NCI-H1092 treated with DMSO at 0.1 percent for 48 hours (cell line): ENCODE data around the gene TRIM7.

ENCODE experiments used
- DNase-seq: peaks from one replicate; lab custom pipeline; 2025; lab: John Stamatoyannopoulos, UW

TRIM7 gene

DNA sequence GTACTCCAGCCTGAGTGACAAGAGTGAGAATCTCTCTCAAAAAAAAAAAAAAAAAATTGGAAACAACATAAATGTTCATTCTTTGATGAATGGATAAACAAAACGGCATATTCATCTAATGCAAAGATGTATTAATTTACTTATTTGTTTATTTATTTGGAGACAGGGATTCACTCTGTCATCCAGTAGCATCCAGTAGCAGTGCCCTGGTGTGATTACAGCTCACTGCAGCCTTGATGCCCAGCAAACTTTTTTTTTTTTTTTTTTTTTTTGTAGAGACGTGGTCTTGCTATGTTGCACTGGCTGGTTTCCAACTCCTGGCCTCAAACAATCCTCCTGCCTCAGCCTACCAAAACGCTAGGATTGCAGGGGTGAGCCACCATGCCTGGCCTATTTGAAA is 33.2 kb downstream of the TRIM7 start:
- no peak for DNase-seq

DNA sequence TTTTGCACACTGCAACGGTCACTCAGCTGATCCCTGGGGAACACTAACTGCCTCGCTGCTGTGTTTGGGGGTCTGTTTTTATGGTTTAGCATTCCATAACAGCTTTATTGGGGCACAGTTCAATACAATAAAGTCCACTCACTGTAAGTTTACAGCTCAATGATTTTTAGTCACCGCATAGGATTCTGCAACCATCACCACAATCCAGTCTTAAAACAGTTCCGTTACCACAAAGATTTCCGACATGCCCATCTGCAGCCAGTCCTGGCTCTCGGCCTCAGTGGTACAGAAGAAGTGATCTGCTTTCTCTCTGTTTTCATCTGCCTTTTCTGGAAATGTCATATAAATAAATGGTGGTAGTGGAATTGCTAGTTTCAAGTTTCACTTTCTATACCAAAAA is 34.0 kb downstream of the TRIM7 start:
- no peak for DNase-seq

DNA sequence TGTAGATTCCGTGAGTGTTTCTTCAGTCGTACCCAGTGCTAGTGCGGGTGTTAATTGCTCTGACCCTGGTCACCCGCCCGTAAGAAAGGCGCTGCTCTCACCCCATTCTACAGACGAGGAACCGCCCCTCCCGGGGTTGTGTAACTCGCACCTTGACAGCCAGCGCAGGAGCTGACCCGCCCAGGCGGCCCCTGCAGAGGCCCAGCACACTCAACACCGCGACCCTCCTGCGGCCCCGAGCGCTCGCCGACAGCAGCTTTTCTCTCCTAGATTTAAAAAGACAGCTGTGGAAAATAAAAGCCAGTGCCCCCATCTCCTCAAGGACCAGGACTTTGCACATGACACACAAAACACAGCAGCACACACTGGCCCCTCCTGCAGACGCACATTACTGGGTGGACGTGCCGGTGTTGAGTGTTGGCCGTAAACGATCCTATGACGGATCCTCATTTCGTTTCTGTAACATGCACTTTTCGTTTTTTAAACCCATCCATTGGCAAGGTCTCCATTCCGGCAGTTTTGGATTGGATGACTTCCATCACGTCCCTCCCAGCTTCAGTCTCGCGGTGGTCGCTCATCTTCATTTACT is 34.7 kb downstream of the TRIM7 start:
- DNase-seq = no peak

DNA sequence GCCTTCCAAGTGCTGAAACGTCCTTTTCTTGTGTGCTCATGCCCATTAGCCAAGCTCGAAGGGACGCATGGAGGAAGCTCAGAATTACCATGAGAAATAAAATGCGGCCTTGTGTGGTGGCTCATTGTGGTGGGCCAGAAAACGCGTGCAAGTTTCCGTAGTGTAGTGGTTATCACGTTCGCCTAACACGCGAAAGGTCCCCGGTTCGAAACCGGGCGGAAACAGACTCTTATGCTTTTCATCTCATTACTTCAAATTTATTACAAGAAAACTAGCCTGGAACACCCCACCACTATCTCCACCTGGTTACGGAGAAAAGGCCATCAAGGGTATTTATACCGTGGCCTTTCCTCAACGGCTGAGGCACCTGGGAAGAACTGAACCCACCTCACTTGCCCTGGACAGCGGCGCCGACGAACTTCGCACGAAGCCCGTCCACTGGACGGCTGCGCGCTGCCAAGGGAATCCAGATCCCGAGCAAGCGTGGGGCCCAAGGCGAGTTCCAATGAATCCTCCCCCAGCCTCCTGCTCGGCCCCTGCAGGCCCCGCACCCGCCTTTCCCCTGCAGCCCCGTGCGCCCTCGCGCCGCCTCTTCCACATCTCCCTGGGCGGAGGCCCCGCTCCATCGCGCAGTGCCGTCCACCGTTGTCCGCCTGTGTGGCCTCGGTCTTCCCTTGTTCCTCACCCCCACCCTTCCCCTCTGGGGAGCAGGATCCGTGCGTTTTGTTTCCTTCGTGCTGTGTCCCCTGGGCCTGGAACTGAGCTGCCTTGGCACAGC is 35.3 kb downstream of the TRIM7 start:
- peak; percentile 36 for DNase-seq

DNA sequence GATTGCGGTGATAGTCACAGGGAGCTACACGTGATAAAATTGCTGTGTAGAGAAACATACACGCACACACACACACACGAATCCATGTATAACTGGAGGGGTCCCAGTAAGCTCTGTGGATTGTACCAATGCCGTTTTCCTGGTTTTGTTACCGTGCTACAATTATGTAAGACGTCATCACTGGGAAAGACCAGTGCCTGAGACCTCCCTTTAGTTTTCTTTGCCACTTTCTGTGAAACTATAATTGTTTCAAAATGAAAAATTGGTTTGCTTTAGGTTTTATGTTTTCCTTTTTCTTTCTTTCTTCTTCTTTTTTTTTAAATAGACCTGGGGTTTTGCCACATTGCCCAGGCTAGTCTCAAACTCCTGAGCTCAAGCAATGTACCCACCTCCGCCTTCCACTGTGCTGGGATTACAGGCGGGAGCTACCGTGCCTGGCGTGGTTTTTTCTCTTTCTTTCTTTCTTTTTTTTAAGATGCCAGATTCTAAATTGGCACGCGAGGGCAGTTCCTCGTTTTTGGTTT is 36.3 kb downstream of the TRIM7 start:
- no peak for DNase-seq

DNA sequence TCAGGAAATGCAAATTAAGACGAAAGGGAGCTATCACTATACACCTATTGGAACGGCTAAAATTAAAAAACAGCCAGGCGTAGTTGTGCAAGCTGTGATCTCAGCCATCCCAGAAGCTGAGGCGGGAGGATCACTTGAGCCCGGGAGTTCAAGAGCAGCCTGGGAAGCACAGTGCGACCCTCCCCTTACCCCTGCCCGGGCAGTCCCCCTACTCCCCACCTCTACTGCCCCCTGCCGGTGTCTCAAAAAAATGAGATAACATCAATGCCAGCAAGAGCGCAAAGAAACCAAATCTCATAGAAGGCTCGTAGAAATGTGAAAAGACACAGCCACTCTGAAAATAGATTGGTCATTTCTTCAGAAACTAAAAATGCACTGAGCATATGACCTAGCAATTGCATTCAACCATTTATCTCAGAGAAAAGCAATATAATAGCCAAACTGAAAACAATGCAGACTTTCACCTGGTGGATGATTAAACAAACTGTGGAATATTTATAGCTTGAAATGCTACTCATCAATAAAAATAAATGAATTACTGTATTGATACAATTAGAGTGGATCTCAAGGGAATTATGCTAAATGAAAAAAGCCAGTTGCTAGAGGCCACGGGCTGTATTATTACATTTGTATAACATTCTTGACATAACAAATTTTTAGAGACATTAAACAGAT is 37.0 kb downstream of the TRIM7 start:
- DNase-seq = peak; percentile 2

DNA sequence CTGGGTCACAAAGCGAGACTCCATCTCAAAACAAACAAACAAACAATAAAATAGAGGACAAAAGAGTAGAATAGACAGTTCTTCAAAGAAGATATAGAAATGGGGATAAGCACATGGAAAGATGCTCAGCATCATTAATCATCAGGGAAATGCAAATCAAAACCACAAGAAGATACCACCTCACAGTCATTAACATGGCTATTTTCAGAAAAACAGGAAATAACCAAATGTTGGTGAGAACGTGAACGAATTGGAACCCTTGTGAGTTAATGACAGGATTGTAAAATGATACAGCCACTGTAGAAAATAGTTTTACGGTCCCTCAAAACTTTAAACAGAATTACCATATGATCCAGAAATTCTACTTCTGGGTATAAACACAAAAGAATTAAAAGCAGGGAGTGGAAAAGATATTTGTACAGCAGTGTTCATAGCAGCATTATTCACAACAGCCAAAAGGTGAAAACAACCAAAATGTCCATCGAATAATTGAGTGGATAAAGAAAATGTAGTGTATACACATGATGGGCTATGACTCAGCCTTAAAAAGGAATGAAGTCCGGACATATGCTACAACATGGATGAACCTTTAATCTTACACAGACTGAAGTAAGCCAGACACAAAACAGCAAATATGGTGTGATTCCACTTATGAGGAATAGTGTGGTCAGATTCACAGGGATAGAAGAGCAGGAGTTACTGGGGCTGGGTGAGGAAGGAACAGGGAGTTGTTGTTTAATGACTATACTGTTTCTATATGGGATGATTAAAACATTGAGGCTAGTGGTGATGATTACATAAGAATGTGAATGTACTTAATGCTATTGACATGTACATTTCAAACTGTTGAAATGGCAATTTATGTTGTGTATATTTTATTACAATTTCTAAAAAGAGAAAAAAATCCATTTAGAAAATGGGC is 37.9 kb downstream of the TRIM7 start:
- DNase-seq = no peak

DNA sequence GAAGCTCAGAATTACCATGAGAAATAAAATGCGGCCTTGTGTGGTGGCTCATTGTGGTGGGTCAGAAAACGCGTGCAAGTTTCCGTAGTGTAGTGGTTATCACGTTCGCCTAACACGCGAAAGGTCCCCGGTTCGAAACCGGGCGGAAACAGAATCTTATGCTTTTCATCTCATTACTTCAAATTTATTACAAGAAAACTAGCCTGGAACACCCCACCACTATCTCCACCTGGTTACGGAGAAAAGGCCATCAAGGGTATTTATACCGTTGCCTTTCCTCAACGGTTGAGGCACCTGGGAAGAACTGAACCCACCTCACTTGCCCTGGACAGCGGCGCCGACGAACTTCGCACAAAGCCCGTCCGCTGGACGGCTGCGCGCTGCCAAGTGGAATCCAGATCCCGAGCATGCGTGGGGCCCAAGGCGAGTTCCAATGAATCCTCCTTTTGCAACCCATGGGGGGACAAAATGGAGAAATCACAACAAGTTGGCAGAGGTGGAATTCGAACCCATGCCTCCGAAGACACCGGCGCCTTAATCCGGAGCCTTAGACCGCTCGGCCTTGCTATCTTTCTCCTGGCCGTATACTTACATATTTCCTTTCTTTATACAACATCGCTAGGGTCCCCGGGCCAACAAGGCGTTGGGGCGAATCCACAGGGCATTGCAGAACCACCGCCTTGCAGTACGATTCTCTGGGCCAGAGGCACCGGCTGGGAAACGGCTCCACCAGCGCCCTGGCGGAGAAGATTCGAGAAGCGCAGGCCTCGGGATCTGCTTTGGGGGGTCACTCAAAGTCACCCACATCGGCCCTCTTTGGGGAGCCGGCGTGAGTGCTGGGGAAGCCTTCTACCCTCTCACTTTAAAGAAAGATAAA is 40.7 kb downstream of the TRIM7 start:
- no peak for DNase-seq

DNA sequence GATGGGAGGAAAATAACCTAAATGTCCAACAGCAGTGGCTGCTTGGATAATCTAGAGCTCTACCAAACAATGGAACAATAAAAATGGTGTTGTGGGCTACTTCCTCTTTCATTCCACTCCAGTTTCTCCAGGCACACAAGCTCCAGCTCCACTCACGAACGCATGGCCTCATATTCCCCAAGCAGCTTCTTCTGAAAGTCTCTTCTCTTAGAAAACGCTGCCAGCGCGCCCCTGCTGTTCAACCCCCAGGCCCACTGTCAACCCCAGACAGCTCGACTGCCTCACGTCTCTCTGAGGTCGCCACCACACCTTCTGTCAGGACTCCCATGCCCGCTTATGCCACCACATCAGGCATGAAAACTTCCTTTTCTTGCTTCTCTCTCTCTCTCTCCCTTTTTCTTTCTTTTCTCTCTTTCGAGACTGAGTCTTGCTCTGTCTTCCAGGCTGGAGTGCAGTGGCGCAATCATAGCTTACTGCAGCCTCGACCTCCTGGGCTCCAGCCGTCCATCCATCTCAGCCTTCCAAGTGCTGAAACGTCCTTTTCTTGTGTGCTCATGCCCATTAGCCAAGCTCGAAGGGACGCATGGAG is 41.4 kb downstream of the TRIM7 start:
- DNase-seq = no peak

DNA sequence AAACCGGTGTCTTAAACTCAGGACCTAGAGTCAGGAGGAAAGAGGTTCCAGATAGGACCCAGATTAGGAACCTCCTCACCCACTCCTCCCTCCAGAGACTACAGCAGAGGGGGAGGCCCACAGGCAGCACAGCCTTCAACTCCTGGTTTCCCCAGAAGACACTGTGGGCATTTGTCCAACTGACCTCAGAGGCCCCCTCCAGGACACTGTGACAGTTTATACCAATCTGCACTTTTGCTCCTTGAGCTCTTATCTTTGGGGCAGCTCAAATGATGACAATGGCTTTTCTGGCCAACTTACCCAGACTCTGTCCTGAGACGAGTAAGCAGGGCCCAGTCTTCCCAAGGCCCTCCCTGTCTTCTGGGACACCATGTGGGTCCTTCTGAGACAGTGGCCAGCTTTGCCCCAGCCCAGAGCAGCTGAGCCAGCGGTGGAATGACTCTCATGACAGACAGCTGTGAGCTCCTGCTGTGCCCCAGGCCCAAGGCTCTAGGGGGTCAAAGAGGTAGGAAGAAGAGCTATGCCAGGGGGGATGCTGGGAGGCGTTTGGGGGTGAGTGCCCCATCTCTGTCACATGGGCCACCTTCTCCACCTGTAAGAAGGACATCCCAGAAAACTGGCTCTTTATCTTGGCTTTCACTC is 43.3 kb downstream of the TRIM7 start:
- DNase-seq = no peak

DNA sequence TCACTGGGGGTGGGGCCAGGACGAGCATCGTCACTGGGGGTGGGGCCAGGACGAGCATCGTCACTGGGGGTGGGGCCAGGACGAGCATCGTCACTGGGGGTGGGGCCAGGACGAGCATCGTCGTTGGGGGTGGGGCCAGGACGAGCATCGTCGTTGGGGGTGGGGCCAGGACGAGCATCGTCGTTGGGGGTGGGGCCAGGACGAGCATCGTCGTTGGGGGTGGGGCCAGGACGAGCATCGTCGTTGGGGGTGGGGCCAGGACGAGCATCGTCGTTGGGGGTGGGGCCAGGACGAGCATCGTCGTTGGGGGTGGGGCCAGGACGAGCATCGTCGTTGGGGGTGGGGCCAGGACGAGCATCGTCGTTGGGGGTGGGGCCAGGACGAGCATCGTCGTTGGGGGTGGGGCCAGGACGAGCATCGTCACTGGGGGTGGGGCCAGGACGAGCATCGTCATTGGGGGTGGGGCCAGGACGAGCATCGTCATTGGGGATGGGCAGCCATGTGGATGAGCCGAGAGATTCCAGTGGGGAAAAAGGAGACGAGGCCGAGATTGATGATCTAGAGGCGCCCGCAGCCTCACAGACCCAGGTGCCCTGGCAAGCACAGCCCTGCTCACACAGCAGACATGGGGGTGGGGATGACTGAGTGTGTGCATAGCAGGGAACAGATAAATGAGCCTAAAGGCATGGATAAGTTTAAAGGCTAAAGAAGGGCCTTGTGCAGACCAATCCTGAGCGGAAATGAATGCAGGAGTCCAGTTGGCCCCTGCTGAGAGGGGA is 44.1 kb downstream of the TRIM7 start:
- DNase-seq = peak; percentile 10

DNA sequence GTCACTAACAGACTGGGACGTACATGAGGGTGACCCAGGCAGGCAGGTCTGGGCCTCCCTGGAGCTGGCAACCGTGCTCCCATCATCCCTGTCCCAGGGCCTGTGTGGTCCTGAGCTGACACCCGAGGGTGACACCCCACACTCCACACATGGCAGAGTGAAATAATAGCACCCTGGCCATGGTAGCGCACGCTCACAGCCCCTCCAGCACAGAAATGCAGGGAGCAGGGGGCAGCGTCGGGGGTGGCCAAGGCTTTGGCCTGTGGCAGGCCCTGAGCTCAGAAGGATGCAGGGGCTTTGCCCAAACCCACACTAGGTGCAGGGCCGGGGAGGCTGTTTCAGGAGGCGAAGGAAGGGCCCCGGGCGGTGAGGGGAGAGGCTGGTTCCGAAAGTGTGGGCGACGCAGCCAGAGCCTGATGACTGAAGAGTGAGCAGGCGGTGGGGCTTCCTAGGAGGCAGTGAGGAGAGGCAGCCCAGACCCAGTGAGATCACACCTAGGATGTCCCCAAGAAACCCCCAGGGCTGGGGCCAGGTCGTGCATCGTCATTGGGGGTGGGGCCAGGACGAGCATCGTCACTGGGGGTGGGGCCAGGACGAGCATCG is 44.7 kb downstream of the TRIM7 start:
- peak; percentile 2 for DNase-seq

DNA sequence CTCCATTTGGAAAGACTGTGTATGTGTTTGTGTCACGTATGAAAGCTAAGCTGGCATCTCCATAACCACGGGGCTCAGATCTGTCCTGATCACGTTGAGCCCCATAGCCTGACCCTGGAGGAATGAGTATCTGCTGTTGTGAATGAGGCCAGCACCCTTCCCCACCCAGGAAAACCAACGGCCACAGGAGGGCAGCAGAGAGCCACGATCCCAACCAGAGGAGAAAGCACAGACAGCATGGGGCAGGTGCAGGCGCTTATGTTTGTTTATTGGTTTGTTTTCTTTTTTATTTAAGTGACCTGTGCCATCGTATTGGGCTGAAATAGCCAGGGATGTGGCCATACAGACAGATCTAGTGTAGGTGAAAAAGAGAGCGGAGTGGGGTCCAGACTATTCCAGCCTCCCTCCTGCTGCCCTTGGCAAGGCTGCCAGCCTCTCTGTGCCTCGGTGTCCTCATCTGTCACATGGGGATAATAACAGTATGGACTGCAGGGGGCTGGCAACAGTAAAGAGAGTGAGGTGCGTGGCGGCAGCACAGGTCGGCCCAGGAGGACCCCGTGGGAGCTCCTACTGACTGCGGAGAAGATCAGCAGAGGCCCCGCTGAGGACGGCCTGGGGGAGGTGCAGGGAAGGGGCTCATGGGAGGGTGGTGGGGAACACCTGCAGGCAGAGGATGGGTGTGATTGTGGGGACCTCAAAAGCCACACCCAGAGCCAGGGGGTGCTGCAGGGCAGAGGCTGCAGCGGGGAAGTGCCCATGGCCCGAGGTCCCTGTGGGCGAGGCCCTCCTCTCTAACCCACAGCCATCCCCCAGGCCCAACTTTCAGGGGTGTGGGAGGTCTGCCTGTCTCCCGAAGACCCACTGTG is 45.5 kb downstream of the TRIM7 start:
- peak; percentile 60 for DNase-seq

DNA sequence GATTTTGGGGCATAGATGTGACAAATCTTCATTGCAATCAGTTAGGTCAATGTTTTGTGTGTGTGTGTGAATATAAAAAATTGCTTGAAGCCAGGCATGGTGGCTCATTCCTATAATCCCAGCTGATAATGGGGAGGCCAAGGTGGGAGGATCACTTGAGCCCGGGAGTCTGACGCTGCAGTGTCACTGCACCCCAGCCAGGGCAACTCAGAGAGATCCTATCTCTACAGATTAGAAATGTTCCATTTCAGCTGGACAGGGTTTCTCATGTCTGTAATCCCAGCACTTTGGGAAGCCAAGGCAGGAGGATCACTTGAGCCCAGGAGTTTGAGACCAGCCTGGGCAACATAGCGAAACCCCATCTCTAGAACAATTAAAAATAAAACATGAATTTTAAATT is 46.1 kb downstream of the TRIM7 start:
- DNase-seq = no peak

DNA sequence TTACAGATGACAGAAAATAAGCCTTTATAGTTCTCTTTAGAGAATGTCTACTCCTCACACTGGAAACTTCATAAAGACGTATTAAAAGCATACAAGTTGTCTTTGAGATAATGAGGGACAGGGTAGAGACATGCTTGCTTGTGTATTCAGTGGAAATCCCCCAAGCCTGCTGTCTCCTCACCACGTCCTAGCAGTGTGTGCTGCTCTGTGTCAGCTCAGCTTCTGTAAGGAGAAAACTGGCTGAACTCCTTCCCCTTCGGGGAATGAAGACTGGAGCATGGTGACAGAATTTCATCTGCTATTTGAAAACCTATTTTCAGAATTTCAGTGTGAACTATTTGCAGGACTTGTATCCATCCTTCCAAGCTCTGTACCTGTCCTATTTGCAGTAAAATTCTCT is 48.2 kb downstream of the TRIM7 start:
- DNase-seq = no peak

DNA sequence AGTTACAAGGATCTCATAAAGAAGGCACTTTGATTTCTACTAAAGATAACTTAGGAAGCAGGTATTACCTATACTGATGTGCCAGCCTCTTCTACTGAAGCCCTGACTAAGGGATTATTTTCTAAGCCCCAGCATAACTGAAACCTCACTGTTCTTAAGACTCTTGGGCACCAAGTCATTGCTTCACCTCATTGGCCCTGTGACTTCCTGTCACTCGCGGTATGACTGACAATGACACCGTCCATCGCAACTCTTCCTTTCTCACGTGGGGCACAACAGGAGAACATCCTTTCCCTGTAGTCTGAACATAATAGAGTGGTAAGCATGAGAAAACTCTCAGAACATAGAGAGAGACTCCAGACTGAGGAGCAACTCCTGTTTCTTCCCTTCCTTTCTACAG is 51.2 kb downstream of the TRIM7 start:
- no peak for DNase-seq

DNA sequence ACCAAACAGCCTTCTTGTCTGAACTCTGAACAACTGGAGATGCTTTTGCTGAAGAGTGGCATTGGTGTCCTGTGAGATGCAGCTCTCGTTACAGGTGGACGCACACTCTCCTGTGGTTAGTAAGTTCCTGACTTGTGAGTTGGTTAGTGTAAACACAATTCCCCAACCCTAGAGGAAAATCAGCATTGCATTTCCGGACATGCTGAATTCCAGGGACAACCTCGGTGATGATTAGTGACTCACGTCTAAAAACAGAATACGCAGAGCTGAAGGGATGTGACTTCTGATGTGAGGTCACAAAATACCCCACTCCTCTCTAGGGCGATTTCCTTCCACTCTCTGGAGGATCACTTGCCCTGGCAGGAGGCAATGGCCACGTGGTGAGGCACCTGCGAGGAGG is 52.6 kb downstream of the TRIM7 start:
- DNase-seq = no peak

DNA sequence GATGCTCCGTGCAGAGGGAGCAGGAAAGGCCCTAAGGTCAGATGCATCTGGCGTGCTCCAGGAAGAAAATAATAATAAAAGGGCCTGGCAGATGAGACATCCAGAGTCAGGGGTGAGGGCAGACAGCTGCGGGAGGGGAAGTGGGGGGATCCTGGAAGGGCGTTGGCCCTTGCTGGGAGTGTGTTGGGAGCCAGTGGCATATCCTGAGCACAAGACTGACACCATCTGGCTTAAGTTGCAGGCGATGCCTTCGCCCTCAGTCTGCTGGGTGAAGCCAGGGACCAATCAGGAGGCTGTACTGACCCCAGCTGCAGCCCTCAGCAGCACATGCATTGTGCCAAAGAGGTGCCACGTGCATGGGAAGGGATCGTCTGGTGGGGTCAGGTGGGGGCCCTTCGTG is 53.9 kb downstream of the TRIM7 start:
- DNase-seq = no peak
